Measurements from ENCODE around the gene CHRNB1. TPM values are rescaled to one million over a fixed set of nuclear protein-coding genes. Genes with fewer than 3 reads are reported as not detected.
A peak's percentile ranks its signal among the peaks of the same experiment; 100 is the strongest.
"Not testable (repeated sequence)": the region's sequence is repeated elsewhere in the genome, so short reads cannot be mapped to it uniquely, and the experiment has no call there.

The CHRNB1 gene
- total RNA-seq, 1 experiment from 2014 or later, result 1.7 TPM

GRCh38 chr17:7468804-7469389, 24.0 kb downstream of the CHRNB1 start:
- CTCF ChIA-PET, result no interaction called here
- H3K9me3 Mint-ChIP-seq (ENCODE audit: unreplicated experiment), result no peaks in the 10 kb centered on the region
- peaks cover 13% of the 10 kb centered on the region for H3K36me3 Mint-ChIP-seq (ENCODE audit: insufficient read depth, unreplicated experiment)
- H3K27me3 Mint-ChIP-seq (ENCODE audit: insufficient read depth, unreplicated experiment), result no peaks in the 10 kb centered on the region
- H3K4me3 Mint-ChIP-seq (ENCODE audit: unreplicated experiment), result no peak overlapping the region
- TF ChIP-seq CTCF (IDR thresholded peaks at IDR 0.05; ENCODE audit: insufficient read depth in 1 of 2, low read depth in 1 of 2, low read length in 1 of 2, severe bottlenecking in 1 of 2, unreplicated experiment in 1 of 2), result no peak
- Histone ChIP-seq H3K4me1 (no peaks in the 10 kb centered on the region), H3K36me3 (ENCODE audit: control insufficient read depth, insufficient read depth, low read length) (no peaks in the 10 kb centered on the region), H3K4me3 (ENCODE audit: low read depth, low read length) (no peak overlapping the region), H3K9me3 (no peaks in the 10 kb centered on the region), H3K27me3 (replicated peaks; ENCODE audit: control insufficient read depth, insufficient read depth, low read length) (no peaks in the 10 kb centered on the region)
- no peak overlapping the region for H3K27ac Mint-ChIP-seq (ENCODE audit: unreplicated experiment)
- no peaks in the 10 kb centered on the region for H3K4me1 Mint-ChIP-seq (ENCODE audit: low read depth, unreplicated experiment)
- intact Hi-C loops (cut with micrococcal nuclease; ENCODE audit: unreplicated experiment), result no loop called here
- POLR2A ChIA-PET, result no interaction called here
- no peak for DNase-seq
- BruUV-seq (replicated peaks), result no TSS peak

- H3K36me3 ChIP-seq (ENCODE audit: control insufficient read depth, insufficient read depth, low read length); H3K4me3 Mint-ChIP-seq (ENCODE audit: unreplicated experiment); H3K4me1 Mint-ChIP-seq (ENCODE audit: low read depth, unreplicated experiment); CTCF ChIA-PET; POLR2A ChIA-PET; H3K27me3 Mint-ChIP-seq (ENCODE audit: insufficient read depth, unreplicated experiment); intact Hi-C loops (cut with micrococcal nuclease; ENCODE audit: unreplicated experiment); H3K9me3 ChIP-seq; DNase-seq; H3K4me1 ChIP-seq; H3K27ac Mint-ChIP-seq (ENCODE audit: unreplicated experiment); H3K9me3 Mint-ChIP-seq (ENCODE audit: unreplicated experiment); BruUV-seq (replicated peaks); H3K4me3 ChIP-seq (ENCODE audit: low read depth, low read length); H3K27me3 ChIP-seq (replicated peaks; ENCODE audit: control insufficient read depth, insufficient read depth, low read length): not testable (repeated sequence)
- peaks cover 13% of the 10 kb centered on the region for H3K36me3 Mint-ChIP-seq (ENCODE audit: insufficient read depth, unreplicated experiment)
These were observed 25.0 kb downstream of the CHRNB1 start for GRCh38 chr17:7469843-7470242.

GRCh38 chr17:7470457-7470973, 25.7 kb downstream of the CHRNB1 start:
- H3K27me3 Mint-ChIP-seq (ENCODE audit: insufficient read depth, unreplicated experiment); H3K27ac Mint-ChIP-seq (ENCODE audit: unreplicated experiment); H3K9me3 Mint-ChIP-seq (ENCODE audit: unreplicated experiment); H3K27me3 ChIP-seq (replicated peaks; ENCODE audit: control insufficient read depth, insufficient read depth, low read length); H3K4me3 Mint-ChIP-seq (ENCODE audit: unreplicated experiment); DNase-seq; H3K4me3 ChIP-seq (ENCODE audit: low read depth, low read length); H3K9me3 ChIP-seq; BruUV-seq (replicated peaks); H3K4me1 ChIP-seq; H3K36me3 ChIP-seq (ENCODE audit: control insufficient read depth, insufficient read depth, low read length); intact Hi-C loops (cut with micrococcal nuclease; ENCODE audit: unreplicated experiment); POLR2A ChIA-PET; H3K4me1 Mint-ChIP-seq (ENCODE audit: low read depth, unreplicated experiment); CTCF ChIA-PET: not testable (repeated sequence)
- H3K36me3 Mint-ChIP-seq (ENCODE audit: insufficient read depth, unreplicated experiment), result peaks cover 13% of the 10 kb centered on the region

GRCh38 chr17:7471729-7472128, 26.9 kb downstream of the CHRNB1 start:
- H3K4me3 Mint-ChIP-seq (ENCODE audit: unreplicated experiment), result no peak overlapping the region
- no TSS peak for BruUV-seq (replicated peaks)
- no peaks in the 10 kb centered on the region for H3K9me3 ChIP-seq
- TF ChIP-seq CTCF (IDR thresholded peaks at IDR 0.05; ENCODE audit: insufficient read depth in 1 of 2, low read depth in 1 of 2, low read length in 1 of 2, severe bottlenecking in 1 of 2, unreplicated experiment in 1 of 2), result no peak
- H3K36me3 ChIP-seq (ENCODE audit: control insufficient read depth, insufficient read depth, low read length), result no peaks in the 10 kb centered on the region
- intact Hi-C loops (cut with micrococcal nuclease; ENCODE audit: unreplicated experiment), result no loop called here
- ChIA-PET POLR2A (no interaction called here), CTCF (interaction anchor here (0.6 kb wide), 1 partner anchor 12 kb away, joined by 3 read pairs; the partner anchor contains the start of gene POLR2A)
- no peak for DNase-seq
- no peak overlapping the region for H3K4me3 ChIP-seq (ENCODE audit: low read depth, low read length)
- H3K9me3 Mint-ChIP-seq (ENCODE audit: unreplicated experiment), result no peaks in the 10 kb centered on the region
- no peak overlapping the region for H3K27ac Mint-ChIP-seq (ENCODE audit: unreplicated experiment)
- H3K4me1 Mint-ChIP-seq (ENCODE audit: low read depth, unreplicated experiment), result peaks cover 10% of the 10 kb centered on the region
- H3K27me3 Mint-ChIP-seq (ENCODE audit: insufficient read depth, unreplicated experiment), result no peaks in the 10 kb centered on the region
- H3K27me3 ChIP-seq (replicated peaks; ENCODE audit: control insufficient read depth, insufficient read depth, low read length), result no peaks in the 10 kb centered on the region
- H3K4me1 ChIP-seq, result peaks cover 4% of the 10 kb centered on the region; the same call in 1 of the 2 replicates
- H3K36me3 Mint-ChIP-seq (ENCODE audit: insufficient read depth, unreplicated experiment), result peaks cover 15% of the 10 kb centered on the region

- H3K4me1 Mint-ChIP-seq (ENCODE audit: low read depth, unreplicated experiment), result peaks cover 20% of the 10 kb centered on the region
- H3K9me3 ChIP-seq; H3K4me3 ChIP-seq (ENCODE audit: low read depth, low read length); H3K27me3 Mint-ChIP-seq (ENCODE audit: insufficient read depth, unreplicated experiment); H3K27me3 ChIP-seq (replicated peaks; ENCODE audit: control insufficient read depth, insufficient read depth, low read length); H3K9me3 Mint-ChIP-seq (ENCODE audit: unreplicated experiment); BruUV-seq (replicated peaks); H3K27ac Mint-ChIP-seq (ENCODE audit: unreplicated experiment); H3K4me3 Mint-ChIP-seq (ENCODE audit: unreplicated experiment); H3K4me1 ChIP-seq; POLR2A ChIA-PET; H3K36me3 ChIP-seq (ENCODE audit: control insufficient read depth, insufficient read depth, low read length): not testable (repeated sequence)
- CTCF ChIA-PET, result interaction anchor here (0.7 kb wide), 1 partner anchor 35 kb away, joined by 5 read pairs; no protein-coding TSS in a partner anchor
- intact Hi-C loops (cut with micrococcal nuclease; ENCODE audit: unreplicated experiment), result loop anchor here (5.0 kb wide), 1 partner anchor 122 kb away; the partner anchor contains the start of gene KCTD11
- peaks cover 21% of the 10 kb centered on the region for H3K36me3 Mint-ChIP-seq (ENCODE audit: insufficient read depth, unreplicated experiment)
- DNase-seq, result peak; percentile 50 to 57
These were observed 29.9 kb downstream of the CHRNB1 start for GRCh38 chr17:7474767-7475166.

Measured in Caco-2 (cell line).